GM12878 (cell line): Measurements from ENCODE around the gene ABCG2. TPM values are rescaled to one million over a fixed set of nuclear protein-coding genes. Genes with fewer than 3 reads are reported as not detected.
"Not testable (repeated sequence)": the region's sequence is repeated elsewhere in the genome, so short reads cannot be mapped to it uniquely, and the experiment has no call there.

Experiments used
- ATAC-seq: fragments of 200-7000 bp; cut with Tn5 transposase; 3 replicates; pipeline ENCODE4 v1.9.1; 2020; ENCODE audit warnings: mild to moderate bottlenecking, moderate library complexity
- BruUV-seq: library from RNA; stranded (reverse); fragments of 400-500 nt; replicated peaks from 2 replicates; lab custom pipeline; 2021; lab: Mats Ljungman, UMichigan
- CTCF ChIA-PET: fragments of 300-600 bp; sonication (Branson Sonifier 250); formaldehyde crosslinking; extraction: SDS; loops from one replicate; lab custom pipeline; 2021; ENCODE audit warnings: inconsistent platforms; lab: Yijun Ruan, JAX
- POLR2A ChIA-PET: fragments of 350-600 bp; formaldehyde crosslinking; extraction: SDS; loops from one replicate; lab custom pipeline; 2021; ENCODE audit warnings: inconsistent platforms; lab: Charles Lee
- RAD21 ChIA-PET: fragments of 300-600 bp; sonication (Branson Sonifier 250); formaldehyde crosslinking; loops from one replicate; lab custom pipeline; 2023; ENCODE audit warnings: antibody characterized with exemption; ENCODE audit not compliant: unreplicated experiment; lab: Charles Lee
- SMC1A ChIA-PET: fragments of 300-600 bp; sonication (Branson Sonifier 250); formaldehyde crosslinking; loops from one replicate; lab custom pipeline; 2023; ENCODE audit not compliant: unreplicated experiment, uncharacterized antibody; lab: Charles Lee
- DNase-seq: peaks from one replicate; pipeline ENCODE4 v3.0.0-alpha.2; 2011; ENCODE audit warnings: low read depth, low spot score
- FAIRE-seq: peaks from 3 replicates; lab custom pipeline; 2011; peaks lifted over from hg19 to GRCh38; lab: Jason Lieb, UNC
- H2AFZ ChIP-seq: 2 replicates; pipeline ENCODE4 v1.6.0; 2011; ENCODE audit warnings: low read depth, low read length, control low read depth; ENCODE audit not compliant: control insufficient read depth
- H3K27ac ChIP-seq: 2 replicates; pipeline ENCODE4 v1.5.1; 2011; ENCODE audit warnings: control low read depth; ENCODE audit not compliant: control insufficient read depth, insufficient read depth
- H3K27me3 ChIP-seq, 2 experiments: replicated peaks in 1 of 2; 2 replicates each; pipeline versions ENCODE4 v1.6.0 to v1.6.1; 2011; ENCODE audit warnings: low read length in 1 of 2; ENCODE audit not compliant: control insufficient read depth in 2 of 2, insufficient read depth in 2 of 2
- H3K36me3 ChIP-seq, 2 experiments: 2 replicates each; pipeline ENCODE4 v1.5.1; 2011; ENCODE audit warnings: low read length in 1 of 2; ENCODE audit not compliant: control insufficient read depth in 2 of 2, insufficient read depth in 2 of 2
- H3K4me1 ChIP-seq: 2 replicates; pipeline ENCODE4 v1.6.1; 2011; ENCODE audit warnings: mild to moderate bottlenecking, low read length, moderate library complexity, mixed read lengths; ENCODE audit not compliant: control insufficient read depth, insufficient read depth
- H3K4me2 ChIP-seq: 2 replicates; pipeline ENCODE4 v1.6.0; 2011; ENCODE audit warnings: control low read depth; ENCODE audit not compliant: control insufficient read depth, insufficient read depth
- H3K4me3 ChIP-seq: fragments of 200-600 bp; sonication (generic); 2 replicates; pipeline ENCODE4 v1.5.1; 2016
- H3K79me2 ChIP-seq: 2 replicates; pipeline ENCODE4 v1.6.0; 2011; ENCODE audit warnings: low read length; ENCODE audit not compliant: control insufficient read depth, insufficient read depth
- H3K9ac ChIP-seq: 2 replicates; pipeline ENCODE4 v1.8.0; 2011; ENCODE audit warnings: low read length, control low read depth, mixed read lengths; ENCODE audit not compliant: control insufficient read depth, insufficient read depth
- H3K9me3 ChIP-seq: replicated peaks from 3 replicates; pipeline ENCODE4 v1.5.1; 2011; ENCODE audit warnings: mild to moderate bottlenecking, low read length; ENCODE audit not compliant: control insufficient read depth, insufficient read depth
- H4K20me1 ChIP-seq: 2 replicates; pipeline ENCODE4 v1.6.0; 2011; ENCODE audit not compliant: control insufficient read depth, insufficient read depth
- BCL11A ChIP-seq: IDR thresholded peaks from 2 replicates; pipeline ENCODE4 v1.6.1; 2011; ENCODE audit warnings: low read depth, low read length
- JUND ChIP-seq: IDR thresholded peaks from 2 replicates; pipeline ENCODE4 v1.6.1; 2012; ENCODE audit warnings: low read depth, mild to moderate bottlenecking, low read length, improper control_type of control experiment, moderate library complexity
- MEF2A ChIP-seq: IDR thresholded peaks from 2 replicates; pipeline ENCODE4 v1.6.1; 2011; ENCODE audit warnings: low read depth, mild to moderate bottlenecking, low read length, moderate library complexity; ENCODE audit not compliant: insufficient read depth
- NFXL1 ChIP-seq: fragments of 450-650 bp; IDR thresholded peaks from 2 replicates; pipeline ENCODE4 v1.6.1; 2017; ENCODE audit warnings: antibody characterized with exemption, mild to moderate bottlenecking, borderline replicate concordance
- PBX3 ChIP-seq: IDR thresholded peaks from 2 replicates; pipeline ENCODE4 v1.6.1; 2011; ENCODE audit warnings: mild to moderate bottlenecking, low read depth, low read length, moderate library complexity; ENCODE audit not compliant: insufficient replicate concordance
- PML ChIP-seq: IDR thresholded peaks from 2 replicates; pipeline ENCODE4 v1.6.1; 2012; ENCODE audit warnings: low read length, inconsistent platforms
- POLR2AphosphoS5 ChIP-seq: IDR thresholded peaks from 2 replicates; pipeline ENCODE4 v1.6.1; 2011; ENCODE audit warnings: mild to moderate bottlenecking, low read length, inconsistent platforms
- SMAD1 ChIP-seq: fragments of 450-650 bp; IDR thresholded peaks from 2 replicates; pipeline ENCODE4 v1.6.1; 2018; ENCODE audit warnings: mild to moderate bottlenecking, low read depth; ENCODE audit not compliant: partially characterized antibody
- SP1 ChIP-seq: IDR thresholded peaks from one replicate; pipeline ENCODE4 v1.6.1; 2011; ENCODE audit warnings: low read depth, low read length
- TARDBP ChIP-seq: IDR thresholded peaks from 2 replicates; pipeline ENCODE4 v1.6.1; 2016; ENCODE audit warnings: borderline replicate concordance
- TCF7 ChIP-seq: IDR thresholded peaks from 2 replicates; pipeline ENCODE4 v1.6.1; 2014; ENCODE audit warnings: antibody characterized with exemption, borderline replicate concordance
- WRNIP1 ChIP-seq: IDR thresholded peaks from 2 replicates; pipeline ENCODE4 v1.6.1; 2011; ENCODE audit warnings: low read depth, low read length, improper control_type of control experiment, borderline replicate concordance
- WGBS: methylation state at CpG from one replicate; pipeline ENCODE4 v1.1.6; 2016; ENCODE audit warnings: low lambda C conversion rate; ENCODE audit not compliant: insufficient replicate concordance, insufficient coverage; ENCODE audit errors: missing lambda C conversion rate; 5-methylcytosine and 5-hydroxymethylcytosine counted together
- in situ Hi-C: fragments of 300-500 bp; cut with MboI; formaldehyde crosslinking; loops from 9 replicates; pipeline ENCODE4 v1.14.3; 2018; ENCODE audit warnings: mixed read lengths
- intact Hi-C: fragments of 100-400 bp; cut with micrococcal nuclease; formaldehyde crosslinking; loops from one replicate; pipeline ENCODE4 v1.14.2; 2022; ENCODE audit not compliant: unreplicated experiment
- polyA plus RNA-seq, 11 experiments: library from polyadenylated mRNA; depleted of rRNA in 4 of 11; unstranded in 6 of 11; stranded (reverse) in 5 of 11; fragments of >200 nt; fragmentation: Nextera tagmentation in 4 of 11; fragmentation: Illumina TruSeq in 1 of 11; extraction: Ambion mirVana in 4 of 11; extraction: Trizol in 1 of 11; gene quantifications; 1 replicate in 1 of 11; 2 replicates in 10 of 11; pipeline versions ENCODE4 v1.2.1 to v1.2.3, GENCODE V29; 2011 to 2016; ENCODE audit warnings: inconsistent platforms in 2 of 11, missing spikeins in 2 of 11, low read depth in 1 of 11
- total RNA-seq, 4 experiments: library from RNA; depleted of rRNA in 3 of 4; stranded (reverse); fragments of >200 nt in 3 of 4; fragmentation: Illumina TruSeq in 1 of 4; extraction: Trizol in 1 of 4; gene quantifications; 2 replicates each; pipeline versions ENCODE4 v1.2.1 to v1.2.3, GENCODE V29; 2013 to 2021
- TF ChIP-seq, protein P1 (sequence below): fragments of 450-650 bp; IDR thresholded peaks from 2 replicates; pipeline ENCODE4 v1.6.1; 2018; ENCODE audit warnings: mild to moderate bottlenecking, low read depth, moderate library complexity; ENCODE audit not compliant: partially characterized antibody
- TF ChIP-seq, protein P2 (sequence below): fragments of 450-650 bp; IDR thresholded peaks from 2 replicates; pipeline ENCODE4 v1.6.1; 2017; ENCODE audit warnings: mild to moderate bottlenecking, low read depth, inconsistent platforms; ENCODE audit not compliant: poor library complexity, severe bottlenecking

The ABCG2 gene
- total and polyA plus RNA-seq, 10 of the 15 experiments (the other 5 are each of a cell fraction or from before 2014, with no cell fraction given): 0.03 to 0.06 (median 0.04) TPM; not detected in 7

DNA sequence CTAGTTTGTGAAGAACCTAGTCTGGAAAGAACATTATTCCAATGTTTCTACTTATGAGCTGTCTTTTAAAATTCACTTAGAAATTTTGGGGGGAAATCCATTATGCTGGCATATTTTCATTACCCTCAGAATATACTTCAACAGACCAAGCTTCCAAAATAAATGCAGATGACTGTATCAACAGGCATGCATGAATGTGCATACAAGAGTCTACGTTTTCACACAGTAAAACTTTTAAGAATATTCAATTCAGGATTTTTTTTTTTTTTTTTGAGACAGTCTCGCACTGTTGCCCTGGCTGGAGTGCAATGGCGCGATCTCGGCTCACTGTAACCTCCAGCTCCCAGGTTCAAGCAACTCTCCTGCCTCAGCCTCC lies 49.7 kb downstream of the ABCG2 start:
- intact Hi-C loops (no loop called here), in situ Hi-C loops (no loop called here)
- Histone ChIP-seq H3K36me3 (no peaks in the 10 kb centered on the region), H3K4me3 (no peak overlapping the region), H3K27me3 (no peaks in the 10 kb centered on the region; a peak in 1 of 4 replicates), H3K9ac (no peak overlapping the region), H3K4me2 (no peak overlapping the region), H3K9me3 (no peaks in the 10 kb centered on the region), H3K27ac (no peak overlapping the region), H3K79me2 (no peaks in the 10 kb centered on the region), H3K4me1 (no peaks in the 10 kb centered on the region), H4K20me1 (no peaks in the 10 kb centered on the region), H2AFZ (no peak overlapping the region)
- POLR2A ChIA-PET: no interaction called here
- FAIRE-seq (no peak), ATAC-seq (no peak), DNase-seq (no peak)
- WGBS: 71% methylated on average over 5 of the region's 5 CpGs
- TF ChIP-seq POLR2AphosphoS5 (no peak), PML (no peak), PBX3 (no peak), SMAD1 (no peak), SP1 (no peak), JUND (no peak), NFXL1 (no peak), TARDBP (no peak), TCF7 (no peak), MEF2A (no peak), WRNIP1 (no peak), BCL11A (no peak)
- TF ChIP-seq, protein P1, sequence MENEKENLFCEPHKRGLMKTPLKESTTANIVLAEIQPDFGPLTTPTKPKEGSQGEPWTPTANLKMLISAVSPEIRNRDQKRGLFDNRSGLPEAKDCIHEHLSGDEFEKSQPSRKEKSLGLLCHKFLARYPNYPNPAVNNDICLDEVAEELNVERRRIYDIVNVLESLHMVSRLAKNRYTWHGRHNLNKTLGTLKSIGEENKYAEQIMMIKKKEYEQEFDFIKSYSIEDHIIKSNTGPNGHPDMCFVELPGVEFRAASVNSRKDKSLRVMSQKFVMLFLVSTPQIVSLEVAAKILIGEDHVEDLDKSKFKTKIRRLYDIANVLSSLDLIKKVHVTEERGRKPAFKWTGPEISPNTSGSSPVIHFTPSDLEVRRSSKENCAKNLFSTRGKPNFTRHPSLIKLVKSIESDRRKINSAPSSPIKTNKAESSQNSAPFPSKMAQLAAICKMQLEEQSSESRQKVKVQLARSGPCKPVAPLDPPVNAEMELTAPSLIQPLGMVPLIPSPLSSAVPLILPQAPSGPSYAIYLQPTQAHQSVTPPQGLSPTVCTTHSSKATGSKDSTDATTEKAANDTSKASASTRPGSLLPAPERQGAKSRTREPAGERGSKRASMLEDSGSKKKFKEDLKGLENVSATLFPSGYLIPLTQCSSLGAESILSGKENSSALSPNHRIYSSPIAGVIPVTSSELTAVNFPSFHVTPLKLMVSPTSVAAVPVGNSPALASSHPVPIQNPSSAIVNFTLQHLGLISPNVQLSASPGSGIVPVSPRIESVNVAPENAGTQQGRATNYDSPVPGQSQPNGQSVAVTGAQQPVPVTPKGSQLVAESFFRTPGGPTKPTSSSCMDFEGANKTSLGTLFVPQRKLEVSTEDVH: no peak
- TF ChIP-seq, protein P2, sequence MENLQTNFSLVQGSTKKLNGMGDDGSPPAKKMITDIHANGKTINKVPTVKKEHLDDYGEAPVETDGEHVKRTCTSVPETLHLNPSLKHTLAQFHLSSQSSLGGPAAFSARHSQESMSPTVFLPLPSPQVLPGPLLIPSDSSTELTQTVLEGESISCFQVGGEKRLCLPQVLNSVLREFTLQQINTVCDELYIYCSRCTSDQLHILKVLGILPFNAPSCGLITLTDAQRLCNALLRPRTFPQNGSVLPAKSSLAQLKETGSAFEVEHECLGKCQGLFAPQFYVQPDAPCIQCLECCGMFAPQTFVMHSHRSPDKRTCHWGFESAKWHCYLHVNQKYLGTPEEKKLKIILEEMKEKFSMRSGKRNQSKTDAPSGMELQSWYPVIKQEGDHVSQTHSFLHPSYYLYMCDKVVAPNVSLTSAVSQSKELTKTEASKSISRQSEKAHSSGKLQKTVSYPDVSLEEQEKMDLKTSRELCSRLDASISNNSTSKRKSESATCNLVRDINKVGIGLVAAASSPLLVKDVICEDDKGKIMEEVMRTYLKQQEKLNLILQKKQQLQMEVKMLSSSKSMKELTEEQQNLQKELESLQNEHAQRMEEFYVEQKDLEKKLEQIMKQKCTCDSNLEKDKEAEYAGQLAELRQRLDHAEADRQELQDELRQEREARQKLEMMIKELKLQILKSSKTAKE: no peak
- RAD21 ChIA-PET: no interaction called here
- CTCF ChIA-PET: no interaction called here
- BruUV-seq: no TSS peak
- SMC1A ChIA-PET: no interaction called here

DNA sequence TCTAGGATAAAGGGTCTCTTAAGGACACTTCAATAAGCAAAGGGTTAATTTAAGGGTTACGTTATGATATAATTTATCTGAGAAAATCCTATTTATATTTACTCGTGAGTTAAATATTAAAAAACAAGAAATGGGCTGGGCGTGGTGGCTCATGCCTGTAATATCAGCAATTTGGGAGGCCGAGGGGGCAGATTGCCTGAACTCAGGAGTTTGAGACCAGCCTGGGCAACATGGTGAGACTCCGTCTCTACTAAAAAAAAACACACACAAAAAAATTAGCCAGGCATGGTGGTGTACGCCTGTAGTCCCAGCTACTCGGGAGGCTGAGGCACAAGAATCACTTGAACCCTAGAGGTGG lies 50.4 kb downstream of the ABCG2 start:
- RAD21 ChIA-PET, H4K20me1 ChIP-seq, H3K4me1 ChIP-seq, intact Hi-C loops, SMC1A ChIA-PET, H3K79me2 ChIP-seq, H3K36me3 ChIP-seq, in situ Hi-C loops, POLR2A ChIA-PET, CTCF ChIA-PET, H3K27ac ChIP-seq, DNase-seq, H3K4me2 ChIP-seq, H3K9ac ChIP-seq, H3K4me3 ChIP-seq, FAIRE-seq, H3K9me3 ChIP-seq, BruUV-seq, ATAC-seq, H3K27me3 ChIP-seq, H2AFZ ChIP-seq: not testable (repeated sequence)
- 29% methylated on average over 7 of the region's 7 CpGs for WGBS
